ENCODE results near the gene GBX2. TPM values are rescaled to one million over a fixed set of nuclear protein-coding genes. Genes with fewer than 3 reads are reported as not detected.

GBX2 gene
- polyA plus RNA-seq, 2 donors, result not detected

DNA sequence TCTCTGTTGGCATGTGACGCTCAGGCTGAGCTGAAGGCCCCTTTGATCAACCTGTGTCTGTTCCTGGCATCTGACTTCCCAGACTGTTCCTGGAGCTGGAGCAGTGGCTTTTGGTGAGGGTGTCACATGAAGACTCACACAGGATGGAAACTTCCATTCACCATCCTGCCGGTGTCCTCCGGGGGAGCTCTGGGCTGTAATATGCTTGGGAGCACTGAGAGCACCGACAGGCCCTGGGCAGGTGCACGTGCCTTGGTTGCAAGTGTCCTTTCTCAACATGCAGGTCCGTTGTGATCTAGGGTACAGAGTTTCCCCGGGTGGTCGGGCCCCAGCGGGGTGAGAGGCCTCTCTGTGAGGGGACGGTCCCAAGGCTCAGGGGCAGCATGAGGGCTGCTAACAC is 24.8 kb upstream of the GBX2 start:
- H3K36me3 ChIP-seq (ENCODE audit: control insufficient read depth in 2 of 2, insufficient read depth in 2 of 2, low read length in 1 of 2), result no peaks in the 10 kb centered on the region
- H3K4me1 ChIP-seq (ENCODE audit: control insufficient read depth in 2 of 2, insufficient read depth in 2 of 2, low read length in 1 of 2), result no peaks in the 10 kb centered on the region
- no peak overlapping the region for H3K4me3 ChIP-seq (ENCODE audit: low read depth in 1 of 2, low read length in 2 of 2)
- H3K27ac ChIP-seq (ENCODE audit: low read depth in 2 of 2, low read length in 1 of 2), result no peak overlapping the region
- H3K27me3 ChIP-seq (ENCODE audit: control insufficient read depth in 1 of 2, insufficient read depth in 2 of 2, low read length in 2 of 2), result no peaks in the 10 kb centered on the region
- H3K9me3 ChIP-seq (ENCODE audit: control insufficient read depth in 2 of 2, insufficient read depth in 1 of 2, low read depth in 1 of 2, low read length in 1 of 2), result no peaks in the 10 kb centered on the region
- whole genome bisulfite sequencing, 2 donors, result 78% methylated on average over 10 of the region's 10 CpGs

DNA sequence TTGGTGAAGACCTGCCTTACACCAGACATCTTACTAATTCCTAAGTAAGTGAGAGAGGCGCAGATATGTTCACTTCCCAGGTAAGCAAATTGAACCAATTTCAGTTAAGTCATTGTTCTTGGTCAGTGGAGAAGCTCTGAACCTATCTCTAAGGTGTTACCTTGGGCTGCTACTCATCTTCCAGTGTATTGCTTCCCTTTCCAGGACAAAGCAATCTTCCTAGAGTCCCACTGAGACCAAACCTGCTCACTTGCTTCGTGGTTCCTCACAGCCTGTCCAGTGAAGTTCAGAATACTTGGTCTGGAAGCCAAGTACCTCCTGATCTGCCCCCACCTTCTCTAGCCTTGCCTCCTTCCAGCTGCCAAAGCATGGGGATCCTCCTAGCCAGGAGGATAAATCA is 22.5 kb upstream of the GBX2 start:
- Histone ChIP-seq H3K27ac (ENCODE audit: low read depth in 2 of 2, low read length in 1 of 2) (no peak overlapping the region), H3K27me3 (ENCODE audit: control insufficient read depth in 1 of 2, insufficient read depth in 2 of 2, low read length in 2 of 2) (no peaks in the 10 kb centered on the region), H3K4me1 (ENCODE audit: control insufficient read depth in 2 of 2, insufficient read depth in 2 of 2, low read length in 1 of 2) (no peaks in the 10 kb centered on the region), H3K9me3 (ENCODE audit: control insufficient read depth in 2 of 2, insufficient read depth in 1 of 2, low read depth in 1 of 2, low read length in 1 of 2) (no peaks in the 10 kb centered on the region), H3K4me3 (ENCODE audit: low read depth in 1 of 2, low read length in 2 of 2) (no peak overlapping the region), H3K36me3 (ENCODE audit: control insufficient read depth in 2 of 2, insufficient read depth in 2 of 2, low read length in 1 of 2) (no peaks in the 10 kb centered on the region)
- 89 to 92% methylated on average over 2 of the region's 2 CpGs for WGBS, 2 donors

DNA sequence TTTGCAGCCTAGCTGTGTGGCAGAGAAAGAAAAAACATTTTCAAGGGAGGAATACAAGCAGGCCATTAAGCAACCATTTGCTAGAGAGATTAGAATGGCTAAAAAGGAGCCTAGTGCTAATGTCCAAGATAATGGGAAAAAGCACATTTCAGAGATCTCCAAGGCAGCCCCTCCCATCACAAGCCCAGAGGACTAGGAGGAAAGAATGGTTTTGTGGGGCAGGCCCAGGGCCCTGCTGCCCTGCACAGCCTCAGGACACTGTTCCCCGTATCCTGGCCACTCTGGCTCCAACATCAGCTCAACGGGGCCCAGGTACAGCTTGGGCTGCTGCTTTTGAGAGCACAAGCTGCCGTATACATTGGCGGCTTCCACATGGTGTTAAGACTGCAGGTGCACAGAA is 16.5 kb upstream of the GBX2 start:
- H3K27me3 ChIP-seq (ENCODE audit: control insufficient read depth in 1 of 2, insufficient read depth in 2 of 2, low read length in 2 of 2), result peaks cover 2 to 3% of the 10 kb centered on the region in 2 donors
- H3K9me3 ChIP-seq (ENCODE audit: control insufficient read depth in 2 of 2, insufficient read depth in 1 of 2, low read depth in 1 of 2, low read length in 1 of 2), result peaks cover 0 to 6% of the 10 kb centered on the region in 2 donors
- no peak overlapping the region for H3K27ac ChIP-seq (ENCODE audit: low read depth in 2 of 2, low read length in 1 of 2)
- H3K36me3 ChIP-seq (ENCODE audit: control insufficient read depth in 2 of 2, insufficient read depth in 2 of 2, low read length in 1 of 2), result no peaks in the 10 kb centered on the region
- no peaks in the 10 kb centered on the region for H3K4me1 ChIP-seq (ENCODE audit: control insufficient read depth in 2 of 2, insufficient read depth in 2 of 2, low read length in 1 of 2)
- no peak overlapping the region for H3K4me3 ChIP-seq (ENCODE audit: low read depth in 1 of 2, low read length in 2 of 2)
- WGBS, 2 donors, result 88 to 91% methylated on average over 4 of the region's 4 CpGs

DNA sequence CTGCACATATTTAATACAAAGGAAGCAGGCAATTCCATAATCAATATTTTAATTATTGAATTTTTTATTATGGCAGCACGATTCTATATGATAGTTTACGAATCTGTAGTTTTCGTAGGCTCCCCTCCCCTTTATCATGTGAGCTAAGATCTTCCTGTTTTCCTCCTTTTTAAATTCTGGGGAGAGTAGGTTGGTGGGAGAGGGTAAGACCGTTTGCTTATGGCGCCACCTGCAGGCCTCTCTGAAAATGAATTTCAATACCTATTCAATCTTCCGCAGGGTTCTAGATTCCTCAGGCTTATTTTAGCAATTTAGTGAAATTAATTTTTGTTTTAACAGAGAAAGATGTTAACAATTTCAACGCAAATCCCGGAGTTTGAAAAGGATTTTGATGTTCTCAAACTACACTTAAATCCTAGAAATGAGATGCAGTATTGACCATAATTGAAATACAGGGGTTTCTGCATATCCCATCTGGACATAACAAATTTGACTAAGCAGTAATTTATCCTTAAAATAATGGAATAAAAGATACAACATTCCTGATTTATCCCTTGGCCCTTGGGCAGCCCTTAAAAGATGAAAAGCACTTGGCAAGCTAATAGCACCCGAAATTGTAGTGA is 12.8 kb upstream of the GBX2 start:
- H3K27ac ChIP-seq (ENCODE audit: low read depth in 2 of 2, low read length in 1 of 2), result no peak overlapping the region
- peaks cover 3 to 12% of the 10 kb centered on the region in 2 donors for H3K27me3 ChIP-seq (ENCODE audit: control insufficient read depth in 1 of 2, insufficient read depth in 2 of 2, low read length in 2 of 2)
- H3K9me3 ChIP-seq (ENCODE audit: control insufficient read depth in 2 of 2, insufficient read depth in 1 of 2, low read depth in 1 of 2, low read length in 1 of 2), result peaks cover 0 to 6% of the 10 kb centered on the region in 2 donors
- H3K36me3 ChIP-seq (ENCODE audit: control insufficient read depth in 2 of 2, insufficient read depth in 2 of 2, low read length in 1 of 2), result no peaks in the 10 kb centered on the region
- WGBS, 2 donors, result 21 to 23% methylated on average over 9 of the region's 9 CpGs
- no peak overlapping the region for H3K4me3 ChIP-seq (ENCODE audit: low read depth in 1 of 2, low read length in 2 of 2)
- peaks cover 0 to 4% of the 10 kb centered on the region in 2 donors for H3K4me1 ChIP-seq (ENCODE audit: control insufficient read depth in 2 of 2, insufficient read depth in 2 of 2, low read length in 1 of 2)

DNA sequence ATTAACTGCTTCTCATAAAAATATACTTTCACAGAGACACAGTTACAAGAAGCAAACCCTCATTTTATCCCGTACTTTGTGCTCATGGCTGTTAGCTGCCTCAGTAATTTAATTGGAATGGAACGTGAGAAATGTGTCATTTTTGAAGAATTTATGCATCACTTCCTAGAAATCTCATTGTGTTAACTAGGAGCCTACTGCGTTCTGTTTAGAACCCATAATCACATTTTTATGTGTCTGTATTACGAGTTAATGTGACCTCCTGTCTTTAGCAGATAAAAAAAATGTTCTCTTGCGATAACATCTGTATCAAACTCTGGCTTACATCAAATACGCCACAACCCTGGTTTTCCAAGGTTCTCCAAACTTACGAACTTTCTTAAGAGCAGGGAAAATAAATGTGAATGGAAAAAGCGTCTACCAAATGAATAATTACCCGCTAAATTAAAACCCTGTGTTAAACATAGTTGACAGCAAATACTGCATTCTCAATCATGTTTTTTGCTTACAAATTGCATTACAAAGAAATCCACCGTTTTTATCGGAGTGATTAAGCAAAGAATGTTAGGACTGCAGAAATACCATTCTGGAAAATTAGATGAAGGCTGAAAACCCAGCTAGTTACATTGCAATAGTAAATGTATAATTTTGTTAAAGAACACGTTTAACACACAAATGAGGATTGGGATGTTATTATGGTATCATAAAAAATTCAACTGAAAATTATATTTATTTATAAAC is 12.1 kb upstream of the GBX2 start:
- H3K4me3 ChIP-seq (ENCODE audit: low read depth in 1 of 2, low read length in 2 of 2), result no peak overlapping the region
- WGBS, 2 donors, result 21 to 25% methylated on average over 12 of the region's 12 CpGs
- H3K27me3 ChIP-seq (ENCODE audit: control insufficient read depth in 1 of 2, insufficient read depth in 2 of 2, low read length in 2 of 2), result peaks cover 3 to 12% of the 10 kb centered on the region in 2 donors
- no peak overlapping the region for H3K27ac ChIP-seq (ENCODE audit: low read depth in 2 of 2, low read length in 1 of 2)
- peaks cover 0 to 4% of the 10 kb centered on the region in 2 donors for H3K4me1 ChIP-seq (ENCODE audit: control insufficient read depth in 2 of 2, insufficient read depth in 2 of 2, low read length in 1 of 2)
- peaks cover 0 to 6% of the 10 kb centered on the region in 2 donors for H3K9me3 ChIP-seq (ENCODE audit: control insufficient read depth in 2 of 2, insufficient read depth in 1 of 2, low read depth in 1 of 2, low read length in 1 of 2)
- H3K36me3 ChIP-seq (ENCODE audit: control insufficient read depth in 2 of 2, insufficient read depth in 2 of 2, low read length in 1 of 2), result no peaks in the 10 kb centered on the region

DNA sequence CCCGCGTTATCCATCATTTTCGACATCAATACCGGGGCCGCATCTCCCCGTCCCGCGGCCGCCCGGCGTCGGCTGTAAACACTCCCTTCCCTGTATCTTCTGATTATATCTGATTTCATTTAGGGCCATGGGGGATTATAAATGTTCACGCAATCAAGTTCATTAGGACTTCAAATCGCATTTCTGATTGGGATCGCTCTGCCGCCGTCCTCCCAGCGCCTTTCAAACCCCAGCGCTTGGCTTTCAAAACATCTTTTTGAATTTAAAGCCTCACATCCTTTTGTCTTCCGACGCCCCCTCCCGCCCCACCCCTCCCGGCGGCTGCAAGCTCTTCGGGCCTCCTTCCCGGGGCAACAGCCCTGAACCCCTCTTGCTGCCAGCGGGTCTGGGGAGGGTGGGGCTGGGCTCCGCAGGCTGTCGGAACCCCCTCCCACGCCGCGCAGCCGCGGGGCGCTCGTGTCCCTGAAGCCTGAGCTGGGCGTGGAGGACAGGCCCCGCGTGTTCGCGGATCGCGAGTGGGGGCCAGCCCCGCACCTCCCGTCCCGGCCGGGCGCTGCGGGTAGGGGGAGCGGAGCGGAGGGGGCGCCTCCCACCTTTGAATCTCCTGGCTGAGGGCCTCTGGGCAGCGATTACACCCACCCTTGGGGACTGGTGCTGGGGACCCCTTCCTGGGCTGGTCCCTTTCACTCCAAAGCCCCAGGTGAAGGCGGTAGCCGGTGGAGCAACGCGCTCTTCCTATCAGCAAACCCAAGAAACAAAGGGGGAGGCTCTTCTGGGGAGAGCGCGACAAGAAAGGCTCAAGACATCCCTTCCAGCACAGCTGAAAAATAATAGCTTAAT is 11.3 kb upstream of the GBX2 start:
- Histone ChIP-seq H3K27ac (ENCODE audit: low read depth in 2 of 2, low read length in 1 of 2) (no peak overlapping the region), H3K4me3 (ENCODE audit: low read depth in 1 of 2, low read length in 2 of 2) (no peak overlapping the region), H3K36me3 (ENCODE audit: control insufficient read depth in 2 of 2, insufficient read depth in 2 of 2, low read length in 1 of 2) (no peaks in the 10 kb centered on the region), H3K4me1 (ENCODE audit: control insufficient read depth in 2 of 2, insufficient read depth in 2 of 2, low read length in 1 of 2) (peaks cover 0 to 4% of the 10 kb centered on the region in 2 donors), H3K9me3 (ENCODE audit: control insufficient read depth in 2 of 2, insufficient read depth in 1 of 2, low read depth in 1 of 2, low read length in 1 of 2) (no peaks in the 10 kb centered on the region), H3K27me3 (ENCODE audit: control insufficient read depth in 1 of 2, insufficient read depth in 2 of 2, low read length in 2 of 2) (peaks cover 3 to 12% of the 10 kb centered on the region in 2 donors)
- WGBS, 2 donors, result 7% methylated on average over 59 of the region's 59 CpGs

DNA sequence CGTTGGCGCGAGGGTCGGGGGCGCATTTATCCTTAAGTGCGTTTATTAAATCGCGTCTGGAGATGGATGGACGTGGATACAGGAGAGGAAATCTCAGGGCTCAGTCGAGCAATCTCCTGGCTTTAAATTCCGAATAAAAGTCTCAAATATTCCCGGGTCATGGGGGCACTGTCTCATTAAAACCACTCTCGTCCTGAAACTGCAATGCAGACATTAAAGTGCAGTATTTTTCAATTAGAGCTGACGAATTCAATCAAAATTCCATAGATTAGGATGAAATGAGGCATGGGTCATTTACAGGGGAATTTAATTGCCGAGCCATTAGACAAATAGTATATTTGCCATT is 10.7 kb upstream of the GBX2 start:
- no peaks in the 10 kb centered on the region for H3K9me3 ChIP-seq (ENCODE audit: control insufficient read depth in 2 of 2, insufficient read depth in 1 of 2, low read depth in 1 of 2, low read length in 1 of 2)
- H3K36me3 ChIP-seq (ENCODE audit: control insufficient read depth in 2 of 2, insufficient read depth in 2 of 2, low read length in 1 of 2), result no peaks in the 10 kb centered on the region
- H3K4me1 ChIP-seq (ENCODE audit: control insufficient read depth in 2 of 2, insufficient read depth in 2 of 2, low read length in 1 of 2), result peaks cover 0 to 4% of the 10 kb centered on the region in 2 donors
- H3K4me3 ChIP-seq (ENCODE audit: low read depth in 1 of 2, low read length in 2 of 2), result no peak overlapping the region
- H3K27ac ChIP-seq (ENCODE audit: low read depth in 2 of 2, low read length in 1 of 2), result no peak overlapping the region
- WGBS, 2 donors, result 5 to 6% methylated on average over 15 of the region's 15 CpGs
- H3K27me3 ChIP-seq (ENCODE audit: control insufficient read depth in 1 of 2, insufficient read depth in 2 of 2, low read length in 2 of 2), result peaks cover 3 to 14% of the 10 kb centered on the region in 2 donors

DNA sequence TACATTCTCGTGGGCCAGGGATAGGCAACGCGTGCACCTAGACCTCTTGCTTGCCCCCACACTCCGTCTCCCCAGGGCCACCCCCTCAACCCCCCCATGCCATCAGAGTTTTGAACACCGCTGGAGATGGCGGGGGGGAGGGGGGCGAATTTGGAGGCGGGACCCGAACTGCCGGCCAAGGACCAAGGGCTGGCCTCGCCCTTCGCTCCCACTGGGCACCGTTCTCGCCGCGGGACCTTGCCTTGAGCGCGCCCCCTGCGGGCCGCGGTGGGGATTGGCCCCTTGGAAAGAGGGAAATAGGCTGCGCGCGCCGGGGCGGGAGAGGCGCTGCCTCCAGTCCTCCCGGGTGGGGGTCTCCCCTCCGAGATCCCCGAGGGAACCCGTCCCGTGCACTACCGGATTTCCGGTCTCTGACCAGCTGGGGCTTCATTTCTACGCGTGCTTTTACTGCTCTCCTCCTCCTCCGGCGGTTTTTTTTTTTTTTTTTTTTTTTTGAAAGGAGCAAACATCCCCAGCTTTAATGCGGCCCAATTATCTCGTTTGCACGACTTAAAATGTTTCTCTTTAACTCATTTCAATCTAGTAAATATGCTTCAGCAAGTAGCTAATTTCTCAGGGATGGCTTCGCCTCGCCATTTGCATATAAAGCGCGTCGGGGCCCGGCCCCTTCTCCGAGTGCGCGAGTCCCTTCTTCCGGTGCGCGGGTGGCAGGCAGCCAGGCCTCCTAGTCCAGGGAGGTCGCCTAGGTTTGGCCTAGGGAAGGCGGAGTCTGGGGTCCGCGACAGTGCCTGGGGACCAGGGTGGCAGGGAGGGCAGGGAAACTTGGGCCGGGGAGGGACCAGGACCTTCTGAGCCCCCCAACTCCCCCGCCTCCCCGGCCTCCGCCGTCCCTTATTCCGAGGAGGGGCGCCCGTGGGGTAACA is 10.0 kb upstream of the GBX2 start:
- Histone ChIP-seq H3K9me3 (ENCODE audit: control insufficient read depth in 2 of 2, insufficient read depth in 1 of 2, low read depth in 1 of 2, low read length in 1 of 2) (peaks cover 0 to 3% of the 10 kb centered on the region in 2 donors), H3K4me3 (ENCODE audit: low read depth in 1 of 2, low read length in 2 of 2) (peak overlapping the region in 1 of 2 donors; percentile 23)
- WGBS, 2 donors, result 5% methylated on average over 63 to 65 of the region's 65 CpGs

DNA sequence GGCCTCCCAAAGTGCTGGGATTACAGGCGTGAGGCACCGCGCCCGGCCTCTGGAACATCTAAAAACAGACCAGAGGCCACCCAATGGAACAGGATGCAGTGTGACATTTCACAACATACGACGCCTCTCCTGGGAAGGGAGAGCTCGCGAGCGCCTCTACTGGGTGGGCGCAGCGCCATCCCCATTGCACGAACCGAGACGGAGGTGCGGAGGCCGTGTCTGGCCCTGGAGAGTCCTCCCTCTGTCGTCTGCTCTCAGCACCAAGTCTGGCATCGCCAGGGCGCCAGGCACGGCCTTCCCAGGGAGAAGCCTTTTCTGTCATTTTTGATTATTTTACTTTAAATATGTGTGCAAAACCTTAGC is 9.4 kb upstream of the GBX2 start:
- Histone ChIP-seq H3K27me3 (ENCODE audit: control insufficient read depth in 1 of 2, insufficient read depth in 2 of 2, low read length in 2 of 2) (peaks cover 3 to 27% of the 10 kb centered on the region in 2 donors), H3K4me3 (ENCODE audit: low read depth in 1 of 2, low read length in 2 of 2) (no peak overlapping the region)
- 11 to 13% methylated on average over 20 of the region's 20 CpGs for WGBS, 2 donors

More for the DNA sequence above, 10.0 kb upstream of the GBX2 start:
- Histone ChIP-seq H3K27ac (ENCODE audit: low read depth in 2 of 2, low read length in 1 of 2) (no peak overlapping the region), H3K36me3 (ENCODE audit: control insufficient read depth in 2 of 2, insufficient read depth in 2 of 2, low read length in 1 of 2) (no peaks in the 10 kb centered on the region), H3K4me1 (ENCODE audit: control insufficient read depth in 2 of 2, insufficient read depth in 2 of 2, low read length in 1 of 2) (peaks cover 3 to 4% of the 10 kb centered on the region in 2 donors), H3K27me3 (ENCODE audit: control insufficient read depth in 1 of 2, insufficient read depth in 2 of 2, low read length in 2 of 2) (peaks cover 3 to 21% of the 10 kb centered on the region in 2 donors)

More for the DNA sequence above, 9.4 kb upstream of the GBX2 start:
- H3K4me1 ChIP-seq (ENCODE audit: control insufficient read depth in 2 of 2, insufficient read depth in 2 of 2, low read length in 1 of 2), result peaks cover 4 to 6% of the 10 kb centered on the region in 2 donors
- H3K9me3 ChIP-seq (ENCODE audit: control insufficient read depth in 2 of 2, insufficient read depth in 1 of 2, low read depth in 1 of 2, low read length in 1 of 2), result peaks cover 0 to 6% of the 10 kb centered on the region in 2 donors
- no peak overlapping the region for H3K27ac ChIP-seq (ENCODE audit: low read depth in 2 of 2, low read length in 1 of 2)
- no peaks in the 10 kb centered on the region for H3K36me3 ChIP-seq (ENCODE audit: control insufficient read depth in 2 of 2, insufficient read depth in 2 of 2, low read length in 1 of 2)
